OCI-LY7 (cell line): Measurements from ENCODE around the gene TAF4. TPM values are rescaled to one million over a fixed set of nuclear protein-coding genes. Genes with fewer than 3 reads are reported as not detected.

ENCODE experiments used
- BruUV-seq: library from RNA; stranded (reverse); fragments of 400-500 nt; replicated peaks from 2 replicates; lab custom pipeline; 2021; lab: Mats Ljungman, UMichigan
- CTCF ChIA-PET: fragments of 300-600 bp; sonication (Branson Sonifier 250); formaldehyde crosslinking; loops from one replicate; lab custom pipeline; 2022; ENCODE audit warnings: antibody characterized with exemption; ENCODE audit not compliant: unreplicated experiment; lab: Charles Lee
- POLR2A ChIA-PET: fragments of 300-600 bp; sonication (Branson Sonifier 250); formaldehyde crosslinking; loops from one replicate; lab custom pipeline; 2022; ENCODE audit warnings: antibody characterized with exemption; lab: Charles Lee
- DNase-seq: peaks from one replicate; pipeline ENCODE4 v3.0.0-alpha.2; 2015; ENCODE audit warnings: low spot score
- H2AFZ ChIP-seq: fragments of 200-600 bp; sonication (generic), shearing (Covaris generic); 2 replicates; pipeline ENCODE4 v1.6.1; 2014; ENCODE audit warnings: mild to moderate bottlenecking, antibody characterized with exemption, low read length, moderate library complexity
- H3K27ac ChIP-seq: fragments of 200-600 bp; sonication (generic); 2 replicates; pipeline ENCODE4 v1.5.1; 2014; ENCODE audit warnings: mixed run types, low read depth, mild to moderate bottlenecking, moderate library complexity, low read length, inconsistent platforms; ENCODE audit not compliant: poor library complexity, severe bottlenecking
- H3K36me3 ChIP-seq: fragments of 200-600 bp; sonication (generic); 2 replicates; pipeline ENCODE4 v1.6.1; 2014; ENCODE audit warnings: mild to moderate bottlenecking, antibody characterized with exemption, low read length, moderate library complexity, mixed read lengths; ENCODE audit not compliant: insufficient read depth
- H3K4me1 ChIP-seq: fragments of 200-600 bp; sonication (generic); 2 replicates; pipeline ENCODE4 v1.5.1; 2014; ENCODE audit warnings: mild to moderate bottlenecking, low read length; ENCODE audit not compliant: insufficient read depth, poor library complexity, severe bottlenecking
- H3K4me2 ChIP-seq: fragments of 200-600 bp; sonication (generic); 2 replicates; pipeline ENCODE4 v1.6.1; 2014; ENCODE audit warnings: mild to moderate bottlenecking, low read length
- H3K4me3 ChIP-seq: fragments of 200-600 bp; sonication (generic); 2 replicates; pipeline ENCODE4 v1.5.1; 2014; ENCODE audit warnings: mild to moderate bottlenecking, low read depth, low read length; ENCODE audit not compliant: poor library complexity, severe bottlenecking
- H3K79me2 ChIP-seq: fragments of 200-600 bp; sonication (generic); 2 replicates; pipeline ENCODE4 v1.6.1; 2016; ENCODE audit warnings: low read depth, mild to moderate bottlenecking, low read length, moderate library complexity, mixed read lengths; ENCODE audit not compliant: insufficient read depth
- H3K9me2 ChIP-seq: fragments of 200-600 bp; sonication (generic); 2 replicates; pipeline ENCODE4 v1.6.1; 2016; ENCODE audit warnings: mild to moderate bottlenecking, low read length, mixed read lengths; ENCODE audit not compliant: insufficient read depth
- H3K9me3 ChIP-seq: fragments of 200-600 bp; sonication (generic); 2 replicates; pipeline ENCODE4 v1.6.1; 2014; ENCODE audit warnings: mild to moderate bottlenecking, mixed run types, low read length, mixed read lengths
- H4K20me1 ChIP-seq: fragments of 200-600 bp; sonication (generic); 2 replicates; pipeline ENCODE4 v1.6.1; 2014; ENCODE audit warnings: mild to moderate bottlenecking, antibody characterized with exemption, low read length, moderate library complexity, mixed read lengths; ENCODE audit not compliant: insufficient read depth
- EZH2phosphoT487 ChIP-seq: fragments of 200-600 bp; sonication (generic); IDR thresholded peaks from 2 replicates; pipeline ENCODE4 v1.6.1; 2018; ENCODE audit warnings: low read depth, borderline replicate concordance, mild to moderate bottlenecking, mixed run types, antibody characterized with exemption, low read length, moderate library complexity, mixed read lengths
- intact Hi-C: fragments of 100-400 bp; cut with micrococcal nuclease; formaldehyde crosslinking; loops from one replicate; pipeline ENCODE4 v1.10.0; 2022; ENCODE audit not compliant: unreplicated experiment
- total RNA-seq, 2 experiments: library from RNA; depleted of rRNA in 1 of 2; stranded (reverse); fragments of >200 nt in 1 of 2; shearing (Covaris generic) in 1 of 2; gene quantifications; 2 replicates each; pipeline ENCODE4 v1.2.3, GENCODE V29; 2014 to 2022
- TF ChIP-seq, protein P1 (sequence below): fragments of 200-600 bp; sonication (generic); conservative IDR thresholded peaks from 2 replicates; pipeline ENCODE4 v1.5.1; 2014; ENCODE audit warnings: mild to moderate bottlenecking, antibody characterized with exemption, low read length, moderate library complexity, mixed read lengths

Gene TAF4
- total RNA-seq, 2 experiments from 2014 or later: 11.2 to 38.9 TPM

DNA sequence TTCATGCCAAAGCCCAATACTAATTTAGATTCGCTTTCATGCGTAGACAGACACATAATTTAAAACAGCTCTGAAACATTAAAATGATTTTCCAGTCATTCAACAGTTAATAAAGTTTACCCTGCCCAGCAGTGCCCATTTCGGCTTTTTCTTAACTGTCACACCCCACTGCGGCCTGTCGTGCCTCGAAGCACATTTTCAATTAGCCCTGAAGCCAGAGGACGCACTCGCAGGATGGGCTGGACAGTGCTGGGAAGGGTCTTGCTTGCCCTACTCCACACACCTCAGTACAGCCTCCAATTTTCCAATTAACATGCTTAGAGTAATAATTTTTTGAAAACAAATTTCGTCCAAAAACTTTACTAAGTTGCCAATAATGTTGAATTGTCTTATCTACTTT lies 35.3 kb downstream of the TAF4 start:
- Histone ChIP-seq H3K27ac (peak overlapping the region; percentile 95), H3K4me3 (peak overlapping the region; percentile 33), H3K9me2 (no peaks in the 10 kb centered on the region), H3K79me2 (peaks cover 85% of the 10 kb centered on the region), H2AFZ (peak overlapping the region; percentile 1; the same call in 1 of the 2 replicates), H3K9me3 (0 out of 2 replicates have a peak, but pooled peaks cover 4% of the 10 kb centered on the region), H3K4me2 (peak overlapping the region; percentile 67), H3K36me3 (peaks cover 15% of the 10 kb centered on the region), H4K20me1 (no peaks in the 10 kb centered on the region), H3K4me1 (peaks cover 38% of the 10 kb centered on the region)
- POLR2A ChIA-PET: interaction anchor here (0.6 kb wide), 1 partner anchor 171 kb away, joined by 3 read pairs; no protein-coding TSS in a partner anchor
- no peak for DNase-seq
- CTCF ChIA-PET: no interaction called here
- no peak for TF ChIP-seq EZH2phosphoT487
- TF ChIP-seq, protein P1, sequence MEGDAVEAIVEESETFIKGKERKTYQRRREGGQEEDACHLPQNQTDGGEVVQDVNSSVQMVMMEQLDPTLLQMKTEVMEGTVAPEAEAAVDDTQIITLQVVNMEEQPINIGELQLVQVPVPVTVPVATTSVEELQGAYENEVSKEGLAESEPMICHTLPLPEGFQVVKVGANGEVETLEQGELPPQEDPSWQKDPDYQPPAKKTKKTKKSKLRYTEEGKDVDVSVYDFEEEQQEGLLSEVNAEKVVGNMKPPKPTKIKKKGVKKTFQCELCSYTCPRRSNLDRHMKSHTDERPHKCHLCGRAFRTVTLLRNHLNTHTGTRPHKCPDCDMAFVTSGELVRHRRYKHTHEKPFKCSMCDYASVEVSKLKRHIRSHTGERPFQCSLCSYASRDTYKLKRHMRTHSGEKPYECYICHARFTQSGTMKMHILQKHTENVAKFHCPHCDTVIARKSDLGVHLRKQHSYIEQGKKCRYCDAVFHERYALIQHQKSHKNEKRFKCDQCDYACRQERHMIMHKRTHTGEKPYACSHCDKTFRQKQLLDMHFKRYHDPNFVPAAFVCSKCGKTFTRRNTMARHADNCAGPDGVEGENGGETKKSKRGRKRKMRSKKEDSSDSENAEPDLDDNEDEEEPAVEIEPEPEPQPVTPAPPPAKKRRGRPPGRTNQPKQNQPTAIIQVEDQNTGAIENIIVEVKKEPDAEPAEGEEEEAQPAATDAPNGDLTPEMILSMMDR: no peak
- intact Hi-C loops: no loop called here
- BruUV-seq: no TSS peak

DNA sequence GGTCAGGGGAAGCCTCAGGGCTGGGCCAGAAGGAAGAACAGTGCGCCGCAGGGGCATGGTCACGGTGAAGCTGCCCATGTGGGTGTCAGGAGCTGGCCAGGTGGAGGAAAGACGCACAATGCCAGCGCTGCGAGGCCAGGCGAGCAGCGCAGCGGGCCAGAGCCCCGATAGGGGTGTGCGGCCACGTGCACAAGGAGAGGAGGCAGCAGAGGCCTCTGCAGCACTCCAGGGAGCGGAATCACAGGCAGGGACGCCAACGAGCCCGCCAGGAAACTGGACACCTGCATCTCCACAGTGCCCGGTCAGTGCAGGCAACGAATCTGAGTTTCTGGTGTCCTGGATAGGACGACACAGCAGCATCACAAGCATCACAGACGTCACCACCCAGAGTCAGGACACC lies 35.7 kb downstream of the TAF4 start:
- Histone ChIP-seq H3K79me2 (peaks cover 82% of the 10 kb centered on the region), H2AFZ (no peak overlapping the region), H3K4me2 (peak overlapping the region; percentile 67), H3K27ac (peak overlapping the region; percentile 95), H3K36me3 (peaks cover 18% of the 10 kb centered on the region), H4K20me1 (no peaks in the 10 kb centered on the region), H3K9me2 (no peaks in the 10 kb centered on the region), H3K4me3 (peak overlapping the region; percentile 33), H3K9me3 (0 out of 2 replicates have a peak, but pooled peaks cover under 1% of the 10 kb centered on the region), H3K4me1 (peaks cover 38% of the 10 kb centered on the region)
- no peak for DNase-seq
- TF ChIP-seq EZH2phosphoT487: no peak
- ChIA-PET CTCF (no interaction called here), POLR2A (no interaction called here)
- no TSS peak for BruUV-seq
- intact Hi-C loops: no loop called here

DNA sequence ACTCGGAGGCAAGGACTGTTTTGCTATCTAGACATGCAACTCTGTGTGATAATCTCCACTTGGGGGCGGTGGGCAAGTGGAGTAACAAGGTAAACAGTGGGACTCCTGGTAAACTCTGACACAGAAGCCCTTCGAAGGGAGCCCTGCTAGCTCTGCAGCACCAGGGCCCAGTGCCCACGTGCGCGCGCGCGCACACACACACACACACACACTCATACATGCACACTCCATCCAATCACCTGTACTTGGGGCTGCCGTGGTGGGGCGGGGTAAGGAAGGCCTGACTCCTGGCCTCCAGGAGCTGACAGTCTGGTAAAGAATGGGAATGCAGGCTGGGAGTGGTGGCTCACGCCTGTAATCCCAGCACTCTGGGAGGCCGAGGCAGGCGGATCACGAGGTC lies 36.4 kb downstream of the TAF4 start:
- POLR2A ChIA-PET: no interaction called here
- H3K4me3 ChIP-seq: no peak overlapping the region
- H3K27ac ChIP-seq: no peak overlapping the region
- no TSS peak for BruUV-seq
- H3K4me1 ChIP-seq: peaks cover 38% of the 10 kb centered on the region
- no peaks in the 10 kb centered on the region for H3K9me3 ChIP-seq
- H4K20me1 ChIP-seq: no peaks in the 10 kb centered on the region
- H3K9me2 ChIP-seq: no peaks in the 10 kb centered on the region
- peaks cover 18% of the 10 kb centered on the region for H3K36me3 ChIP-seq
- no peak for DNase-seq
- no peak overlapping the region for H2AFZ ChIP-seq
- H3K4me2 ChIP-seq: no peak overlapping the region
- intact Hi-C loops: no loop called here
- CTCF ChIA-PET: no interaction called here
- TF ChIP-seq, protein P1: no peak
- TF ChIP-seq EZH2phosphoT487: no peak
- peaks cover 79% of the 10 kb centered on the region for H3K79me2 ChIP-seq
